Measurements from ENCODE around the gene HUS1.

DNA sequence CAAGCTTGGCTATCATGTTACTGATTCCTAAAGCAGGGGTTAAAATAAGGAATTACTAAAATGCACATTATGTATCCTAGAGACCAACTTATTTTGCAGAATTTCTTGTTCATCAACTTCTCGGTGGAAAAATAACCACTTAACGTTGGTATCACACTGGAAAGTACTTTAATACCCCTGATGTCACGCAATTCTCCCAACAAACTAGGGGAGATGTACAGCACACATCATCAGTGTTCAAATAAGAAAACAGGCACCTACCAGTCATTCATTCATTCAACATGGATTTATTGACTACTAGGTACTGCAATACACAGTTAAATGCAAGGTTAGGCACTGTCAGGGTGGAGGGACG, 648 bp downstream of the HUS1 start:
- TF ChIP-seq, protein P1, sequence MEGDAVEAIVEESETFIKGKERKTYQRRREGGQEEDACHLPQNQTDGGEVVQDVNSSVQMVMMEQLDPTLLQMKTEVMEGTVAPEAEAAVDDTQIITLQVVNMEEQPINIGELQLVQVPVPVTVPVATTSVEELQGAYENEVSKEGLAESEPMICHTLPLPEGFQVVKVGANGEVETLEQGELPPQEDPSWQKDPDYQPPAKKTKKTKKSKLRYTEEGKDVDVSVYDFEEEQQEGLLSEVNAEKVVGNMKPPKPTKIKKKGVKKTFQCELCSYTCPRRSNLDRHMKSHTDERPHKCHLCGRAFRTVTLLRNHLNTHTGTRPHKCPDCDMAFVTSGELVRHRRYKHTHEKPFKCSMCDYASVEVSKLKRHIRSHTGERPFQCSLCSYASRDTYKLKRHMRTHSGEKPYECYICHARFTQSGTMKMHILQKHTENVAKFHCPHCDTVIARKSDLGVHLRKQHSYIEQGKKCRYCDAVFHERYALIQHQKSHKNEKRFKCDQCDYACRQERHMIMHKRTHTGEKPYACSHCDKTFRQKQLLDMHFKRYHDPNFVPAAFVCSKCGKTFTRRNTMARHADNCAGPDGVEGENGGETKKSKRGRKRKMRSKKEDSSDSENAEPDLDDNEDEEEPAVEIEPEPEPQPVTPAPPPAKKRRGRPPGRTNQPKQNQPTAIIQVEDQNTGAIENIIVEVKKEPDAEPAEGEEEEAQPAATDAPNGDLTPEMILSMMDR (IDR thresholded peaks at IDR 0.05; ENCODE audit: insufficient read depth, low read length): no peak
- TF ChIP-seq, protein P2, sequence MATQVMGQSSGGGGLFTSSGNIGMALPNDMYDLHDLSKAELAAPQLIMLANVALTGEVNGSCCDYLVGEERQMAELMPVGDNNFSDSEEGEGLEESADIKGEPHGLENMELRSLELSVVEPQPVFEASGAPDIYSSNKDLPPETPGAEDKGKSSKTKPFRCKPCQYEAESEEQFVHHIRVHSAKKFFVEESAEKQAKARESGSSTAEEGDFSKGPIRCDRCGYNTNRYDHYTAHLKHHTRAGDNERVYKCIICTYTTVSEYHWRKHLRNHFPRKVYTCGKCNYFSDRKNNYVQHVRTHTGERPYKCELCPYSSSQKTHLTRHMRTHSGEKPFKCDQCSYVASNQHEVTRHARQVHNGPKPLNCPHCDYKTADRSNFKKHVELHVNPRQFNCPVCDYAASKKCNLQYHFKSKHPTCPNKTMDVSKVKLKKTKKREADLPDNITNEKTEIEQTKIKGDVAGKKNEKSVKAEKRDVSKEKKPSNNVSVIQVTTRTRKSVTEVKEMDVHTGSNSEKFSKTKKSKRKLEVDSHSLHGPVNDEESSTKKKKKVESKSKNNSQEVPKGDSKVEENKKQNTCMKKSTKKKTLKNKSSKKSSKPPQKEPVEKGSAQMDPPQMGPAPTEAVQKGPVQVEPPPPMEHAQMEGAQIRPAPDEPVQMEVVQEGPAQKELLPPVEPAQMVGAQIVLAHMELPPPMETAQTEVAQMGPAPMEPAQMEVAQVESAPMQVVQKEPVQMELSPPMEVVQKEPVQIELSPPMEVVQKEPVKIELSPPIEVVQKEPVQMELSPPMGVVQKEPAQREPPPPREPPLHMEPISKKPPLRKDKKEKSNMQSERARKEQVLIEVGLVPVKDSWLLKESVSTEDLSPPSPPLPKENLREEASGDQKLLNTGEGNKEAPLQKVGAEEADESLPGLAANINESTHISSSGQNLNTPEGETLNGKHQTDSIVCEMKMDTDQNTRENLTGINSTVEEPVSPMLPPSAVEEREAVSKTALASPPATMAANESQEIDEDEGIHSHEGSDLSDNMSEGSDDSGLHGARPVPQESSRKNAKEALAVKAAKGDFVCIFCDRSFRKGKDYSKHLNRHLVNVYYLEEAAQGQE (IDR thresholded peaks at IDR 0.05; ENCODE audit: insufficient replicate concordance, low read depth): no peak
- no peak for TF ChIP-seq GABPA (IDR thresholded peaks at IDR 0.05; ENCODE audit: low read depth)

Data from HL-60 (cell line).